Adipose tissue (tissue), 3 donors: ENCODE measurements around the gene CELF4. TPM values are rescaled to one million over a fixed set of nuclear protein-coding genes. Genes with fewer than 3 reads are reported as not detected.

Experiments
- H3K27ac ChIP-seq: one replicate; pipeline ENCODE4 v1.5.1; 2013; ENCODE audit warnings: low read depth, low read length
- WGBS, 3 donors: extraction: QIAGEN DNeasy Blood & Tissue Kit; methylation state at CpG; one replicate each; pipeline ENCODE4 v1.1.7; 2013; 5-methylcytosine and 5-hydroxymethylcytosine counted together
- polyA plus RNA-seq, 3 donors: library from polyadenylated mRNA; stranded (reverse); fragments of 200-250 nt; gene quantifications; one replicate each; pipeline ENCODE4 v1.2.3, GENCODE V29; 2013
- donor health status: healthy with polysubstance abuse.
- donor health status: Bipolar disorder and iron deficiency.
- donor health status: healthy.

The CELF4 gene
- polyA plus RNA-seq, 3 donors = 0.07 to 2.0 (median 0.67) TPM

- H3K27ac ChIP-seq = no peak overlapping the region
- 81 to 84% (median 83%) methylated on average over 10 of the region's 10 CpGs for WGBS, 3 donors
Observed at GRCh38 chr18:37276111-37276890, 289.3 kb downstream of the CELF4 start.

- WGBS, 3 donors = 17 to 24% (median 18%) methylated on average over 15 to 31 of the region's 32 CpGs
- H3K27ac ChIP-seq = no peak overlapping the region
Observed at GRCh38 chr18:37275237-37275741, 290.3 kb downstream of the CELF4 start.

- no peak overlapping the region for H3K27ac ChIP-seq
- 10 to 21% (median 14%) methylated on average over 78 to 82 of the region's 82 CpGs for WGBS, 3 donors
Observed at GRCh38 chr18:37274309-37275236, 291.0 kb downstream of the CELF4 start.

GRCh38 chr18:37272841-37273240, 292.8 kb downstream of the CELF4 start:
- 82 to 84% (median 83%) methylated on average over 16 of the region's 16 CpGs for WGBS, 3 donors
- H3K27ac ChIP-seq = no peak overlapping the region

GRCh38 chr18:37272226-37272625, 293.4 kb downstream of the CELF4 start:
- H3K27ac ChIP-seq = no peak overlapping the region
- WGBS, 3 donors = 52 to 61% (median 52%) methylated on average over 2 of the region's 2 CpGs

GRCh38 chr18:37270666-37271052, 294.9 kb downstream of the CELF4 start:
- 81 to 89% (median 88%) methylated on average over 7 of the region's 7 CpGs for WGBS, 3 donors
- H3K27ac ChIP-seq = no peak overlapping the region

GRCh38 chr18:37270038-37270665, 295.4 kb downstream of the CELF4 start:
- 19 to 22% (median 22%) methylated on average over 8 of the region's 8 CpGs for WGBS, 3 donors
- no peak overlapping the region for H3K27ac ChIP-seq

GRCh38 chr18:37266290-37266689, 299.3 kb downstream of the CELF4 start:
- 30 to 38% (median 34%) methylated on average over 13 of the region's 13 CpGs for WGBS, 3 donors
- no peak overlapping the region for H3K27ac ChIP-seq

GRCh38 chr18:37265382-37265781, 300.2 kb downstream of the CELF4 start:
- WGBS, 3 donors = 41 to 66% (median 60%) methylated on average over 2 of the region's 2 CpGs
- H3K27ac ChIP-seq = no peak overlapping the region

- H3K27ac ChIP-seq = no peak overlapping the region
- 85 to 94% (median 92%) methylated on average over 14 of the region's 14 CpGs for WGBS, 3 donors
Observed at GRCh38 chr18:37264956-37265355, 300.6 kb downstream of the CELF4 start.

GRCh38 chr18:37261988-37262387, 303.6 kb downstream of the CELF4 start:
- no peak overlapping the region for H3K27ac ChIP-seq
- 88 to 90% (median 89%) methylated on average over 8 of the region's 8 CpGs for WGBS, 3 donors

GRCh38 chr18:37261246-37261840, 304.3 kb downstream of the CELF4 start:
- H3K27ac ChIP-seq = no peak overlapping the region
- 89 to 93% (median 90%) methylated on average over 11 of the region's 11 CpGs for WGBS, 3 donors

- H3K27ac ChIP-seq = no peak overlapping the region
- 74 to 79% (median 77%) methylated on average over 10 of the region's 10 CpGs for WGBS, 3 donors
Observed at GRCh38 chr18:37260367-37261093, 305.1 kb downstream of the CELF4 start.

GRCh38 chr18:37259711-37260110, 305.9 kb downstream of the CELF4 start:
- 67 to 83% (median 72%) methylated on average over 5 of the region's 5 CpGs for WGBS, 3 donors
- H3K27ac ChIP-seq = no peak overlapping the region

- H3K27ac ChIP-seq = no peak overlapping the region
- WGBS, 3 donors = 51 to 57% (median 56%) methylated on average over 11 of the region's 11 CpGs
Observed at GRCh38 chr18:37258819-37259218, 306.8 kb downstream of the CELF4 start.

GRCh38 chr18:37258131-37258530, 307.5 kb downstream of the CELF4 start:
- WGBS, 3 donors = 28 to 40% (median 31%) methylated on average over 9 of the region's 9 CpGs
- H3K27ac ChIP-seq = no peak overlapping the region

- H3K27ac ChIP-seq = no peak overlapping the region
- WGBS, 3 donors = 72 to 81% (median 75%) methylated on average over 12 of the region's 12 CpGs
Observed at GRCh38 chr18:37254973-37255372, 310.6 kb downstream of the CELF4 start.
